ENCODE measurements around the gene NHSL2. TPM values are rescaled to one million over a fixed set of nuclear protein-coding genes. Genes with fewer than 3 reads are reported as not detected.

Gene NHSL2
- total and polyA plus RNA-seq, 2 of the 13 experiments (the other 11 are each of a cell fraction or from before 2014, with no cell fraction given), result not detected

- POLR2A ChIA-PET, result no interaction called here
- no TSS peak for BruUV-seq (replicated peaks)
- CTCF ChIA-PET (ENCODE audit: low intra/inter-chr PET ratio, low total read pairs), result no interaction called here
- H3K4me2 ChIP-seq (ENCODE audit: low read depth, low read length), result no peak overlapping the region
- no peaks in the 10 kb centered on the region for H3K27me3 ChIP-seq (ENCODE audit: control insufficient read depth in 1 of 2, insufficient read depth in 2 of 2, low read length in 2 of 2)
- no peaks in the 10 kb centered on the region for H3K9me3 ChIP-seq (ENCODE audit: low read length)
- no peak overlapping the region for H3K4me3 ChIP-seq (replicated peaks in 1 of 3; ENCODE audit: insufficient read depth in 1 of 3, low read depth in 2 of 3, low read length in 3 of 3)
- H3K36me3 ChIP-seq (replicated peaks in 1 of 2; ENCODE audit: control insufficient read depth in 1 of 2, insufficient read depth in 2 of 2, low read length in 2 of 2), result no peaks in the 10 kb centered on the region
- intact Hi-C loops (cut with micrococcal nuclease; ENCODE audit: unreplicated experiment) (no loop called here), in situ Hi-C loops (cut with HindIII; ENCODE audit: extremely low pct_ligation_motif_present, low pct_unique_long_range_greater_than_20kb) (loop anchor here (10.0 kb wide), 1 partner anchor 128 kb away; no protein-coding TSS in a partner anchor)
- ATAC-seq (no peak), DNase-seq (ENCODE audit: low spot score) (no peak), FAIRE-seq (no peak)
- no peaks in the 10 kb centered on the region for H3K79me2 ChIP-seq (ENCODE audit: insufficient read depth, low read length)
- H3K4me1 ChIP-seq (ENCODE audit: insufficient read depth, low read length), result no peaks in the 10 kb centered on the region
- 32% methylated on average over 6 of the region's 6 CpGs for WGBS (ENCODE audit: low lambda C conversion rate)
- H4K20me1 ChIP-seq (ENCODE audit: insufficient read depth, low read length), result no peaks in the 10 kb centered on the region
- no peak overlapping the region for H3K9ac ChIP-seq (ENCODE audit: insufficient read depth, low read depth, low read length)
- no peak overlapping the region for H2AFZ ChIP-seq (ENCODE audit: low read length)
- H3K27ac ChIP-seq (ENCODE audit: extremely low read length, insufficient read depth, low read length), result no peak overlapping the region
- TF ChIP-seq GMEB2 (CRISPR knock-in tag; IDR thresholded peaks at IDR 0.05; ENCODE audit: low read depth) (no peak), SAFB2 (CRISPR knock-in tag; IDR thresholded peaks at IDR 0.05; ENCODE audit: borderline replicate concordance, low read depth) (no peak), HMG20A (CRISPR knock-in tag; IDR thresholded peaks at IDR 0.05; ENCODE audit: borderline replicate concordance) (no peak), SNRNP70 (IDR thresholded peaks at IDR 0.05; ENCODE audit: low read depth, low read length) (no peak), ZNF773 (CRISPR knock-in tag; IDR thresholded peaks at IDR 0.05; ENCODE audit: borderline replicate concordance) (no peak), CENPBD1 (CRISPR knock-in tag; IDR thresholded peaks at IDR 0.05; ENCODE audit: borderline replicate concordance, low read depth) (no peak), ZFAT (CRISPR knock-in tag; conservative IDR thresholded peaks at IDR 0.05) (no peak), USF2 (IDR thresholded peaks at IDR 0.05; ENCODE audit: low read depth, low read length) (no peak), USF2 (CRISPR knock-in tag; IDR thresholded peaks at IDR 0.05; ENCODE audit: borderline replicate concordance) (no peak), CC2D1A (CRISPR knock-in tag; IDR thresholded peaks at IDR 0.05) (no peak), DDIT3 (CRISPR knock-in tag; IDR thresholded peaks at IDR 0.05) (no peak), AGO2 (optimal IDR thresholded peaks at IDR 0.05; ENCODE audit: low read depth, low read length) (no peak), PRMT3 (CRISPR knock-in tag; IDR thresholded peaks at IDR 0.05; ENCODE audit: borderline replicate concordance, low read depth) (no peak), TFAP4 (IDR thresholded peaks at IDR 0.05; ENCODE audit: borderline replicate concordance, low read depth) (no peak), ZNF280B (CRISPR knock-in tag; IDR thresholded peaks at IDR 0.05; ENCODE audit: borderline replicate concordance) (no peak), ZNF34 (CRISPR knock-in tag; IDR thresholded peaks at IDR 0.05; ENCODE audit: borderline replicate concordance) (no peak), DR1 (CRISPR knock-in tag; IDR thresholded peaks at IDR 0.05) (no peak)
Measured at GRCh38 chrX:72122621-72123337, 212.1 kb downstream of the NHSL2 start.

Measured in HepG2 (cell line).